Activated T-helper 2 cell treated with anti-CD3 and anti-CD28 coated beads, Interferon-gamma antibody, Interleukin-2, Interleukin-4, amounts not matched to agents 10 μg/mL and 5 μg/mL and 100 μg/mL, durations not matched to agents 14 hours and 24 hours and 36 hours (primary cell): ENCODE data around the gene ELMOD1. TPM values are rescaled to one million over a fixed set of nuclear protein-coding genes. Genes with fewer than 3 reads are reported as not detected.

Source experiments
- DNase-seq: peaks from one replicate; pipeline ENCODE4 v3.0.0; 2021; ENCODE audit warnings: low spot score
- H3K27ac Mint-ChIP-seq: one replicate; pipeline ENCODE4 v1.8.0; 2021; ENCODE audit warnings: mixed read lengths
- H3K27me3 Mint-ChIP-seq: one replicate; pipeline ENCODE4 v1.8.0; 2021; ENCODE audit warnings: low read depth, mixed read lengths
- H3K36me3 Mint-ChIP-seq: one replicate; pipeline ENCODE4 v1.8.0; 2021; ENCODE audit warnings: low read depth, mixed read lengths
- H3K4me1 Mint-ChIP-seq: one replicate; pipeline ENCODE4 v1.8.0; 2021; ENCODE audit warnings: low read depth, mixed read lengths
- H3K4me3 Mint-ChIP-seq: one replicate; pipeline ENCODE4 v1.8.0; 2021; ENCODE audit warnings: low read depth, mild to moderate bottlenecking, moderate library complexity, mixed read lengths
- H3K9me3 Mint-ChIP-seq: one replicate; pipeline ENCODE4 v1.8.0; 2021; ENCODE audit warnings: mixed read lengths
- intact Hi-C: fragments of 100-400 bp; cut with micrococcal nuclease; formaldehyde crosslinking; loops from one replicate; pipeline ENCODE4 v1.15.1; 2023
- total RNA-seq: library from RNA; stranded (reverse); gene quantifications from 2 replicates; pipeline ENCODE4 v1.2.3, GENCODE V29; 2022

The ELMOD1 gene
- total RNA-seq, 1 donor from 2014 or later: not detected

- intact Hi-C loops: no loop called here
Measured at GRCh38 chr11:107621081-107621480, 30.1 kb downstream of the ELMOD1 start.

DNA sequence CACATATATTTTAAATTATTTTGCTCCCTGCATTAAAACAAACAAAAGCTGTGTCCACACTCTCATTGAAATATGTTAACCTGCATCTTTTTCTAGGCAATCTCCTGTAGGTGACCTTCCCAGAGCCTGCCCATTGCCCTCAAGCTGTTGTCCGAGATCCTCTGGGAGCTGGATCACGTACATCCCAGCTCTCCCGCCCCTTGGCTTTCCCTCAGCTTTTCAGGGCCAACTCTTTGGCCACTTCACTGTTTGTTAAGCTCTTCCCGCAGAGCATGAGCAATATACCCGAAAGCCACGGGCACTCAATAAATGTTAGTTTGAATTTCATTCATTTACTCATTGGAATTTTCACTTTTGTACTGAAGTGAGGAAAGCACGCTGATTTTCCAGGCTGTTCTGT lies 32.2 kb downstream of the ELMOD1 start:
- Mint-ChIP-seq H3K9me3 (no peaks in the 10 kb centered on the region), H3K27ac (no peak overlapping the region), H3K4me1 (peaks cover 3% of the 10 kb centered on the region), H3K27me3 (peaks cover 30% of the 10 kb centered on the region), H3K36me3 (no peaks in the 10 kb centered on the region), H3K4me3 (no peak overlapping the region)
- intact Hi-C loops: no loop called here
- DNase-seq: no peak

More at GRCh38 chr11:107621081-107621480, 30.1 kb downstream of the ELMOD1 start:
- Mint-ChIP-seq H3K9me3 (no peaks in the 10 kb centered on the region), H3K4me3 (no peak overlapping the region), H3K27ac (no peak overlapping the region), H3K27me3 (peaks cover 24% of the 10 kb centered on the region), H3K4me1 (peaks cover 3% of the 10 kb centered on the region), H3K36me3 (no peaks in the 10 kb centered on the region)
- DNase-seq: no peak

- Mint-ChIP-seq H3K4me3 (no peak overlapping the region), H3K4me1 (peaks cover 3% of the 10 kb centered on the region), H3K9me3 (no peaks in the 10 kb centered on the region), H3K27me3 (peaks cover 36% of the 10 kb centered on the region), H3K27ac (no peak overlapping the region), H3K36me3 (no peaks in the 10 kb centered on the region)
- DNase-seq: no peak
- intact Hi-C loops: no loop called here
Measured at GRCh38 chr11:107624983-107625684, 34.2 kb downstream of the ELMOD1 start.

- Mint-ChIP-seq H3K4me3 (no peak overlapping the region), H3K4me1 (peaks cover 3% of the 10 kb centered on the region), H3K27ac (no peak overlapping the region), H3K36me3 (no peaks in the 10 kb centered on the region), H3K27me3 (peaks cover 33% of the 10 kb centered on the region), H3K9me3 (no peaks in the 10 kb centered on the region)
- intact Hi-C loops: no loop called here
- DNase-seq: no peak
Measured at GRCh38 chr11:107625685-107625989, 34.7 kb downstream of the ELMOD1 start.

- DNase-seq: no peak
- Mint-ChIP-seq H3K27me3 (peaks cover 18% of the 10 kb centered on the region), H3K4me3 (no peak overlapping the region), H3K36me3 (no peaks in the 10 kb centered on the region), H3K9me3 (no peaks in the 10 kb centered on the region), H3K4me1 (no peaks in the 10 kb centered on the region), H3K27ac (no peak overlapping the region)
- intact Hi-C loops: no loop called here
Measured at GRCh38 chr11:107631043-107631442, 40.1 kb downstream of the ELMOD1 start.

GRCh38 chr11:107631931-107632330 lies 41.0 kb downstream of the ELMOD1 start:
- no peak for DNase-seq
- Mint-ChIP-seq H3K27ac (no peak overlapping the region), H3K27me3 (peaks cover 19% of the 10 kb centered on the region), H3K4me1 (no peaks in the 10 kb centered on the region), H3K4me3 (no peak overlapping the region), H3K9me3 (no peaks in the 10 kb centered on the region), H3K36me3 (no peaks in the 10 kb centered on the region)
- intact Hi-C loops: no loop called here

DNA sequence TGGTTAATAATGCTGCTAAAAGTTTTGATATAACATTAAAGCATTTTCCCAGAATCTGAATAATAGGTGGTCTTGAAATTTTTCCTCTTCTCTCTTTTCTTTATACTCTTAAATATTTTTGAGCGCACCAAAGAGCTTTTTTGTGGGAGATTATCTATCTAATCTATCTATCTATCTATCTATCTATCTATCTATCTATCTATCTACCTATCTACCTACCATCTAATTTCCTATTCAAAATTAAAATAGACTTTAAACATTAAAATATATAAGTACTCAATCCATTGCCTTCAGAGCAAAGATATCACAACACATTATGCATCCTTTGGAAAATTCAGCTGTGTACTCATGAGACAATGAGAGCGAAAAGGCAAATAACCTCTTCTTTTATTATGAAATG lies 55.8 kb downstream of the ELMOD1 start:
- DNase-seq: no peak
- Mint-ChIP-seq H3K36me3 (no peaks in the 10 kb centered on the region), H3K9me3 (no peaks in the 10 kb centered on the region), H3K27ac (no peak overlapping the region), H3K27me3 (peaks cover 12% of the 10 kb centered on the region), H3K4me1 (no peaks in the 10 kb centered on the region), H3K4me3 (no peak overlapping the region)
- intact Hi-C loops: no loop called here

- Mint-ChIP-seq H3K27ac (no peak overlapping the region), H3K4me3 (no peak overlapping the region), H3K4me1 (no peaks in the 10 kb centered on the region), H3K36me3 (no peaks in the 10 kb centered on the region), H3K27me3 (peaks cover 14% of the 10 kb centered on the region), H3K9me3 (no peaks in the 10 kb centered on the region)
- DNase-seq: no peak
- intact Hi-C loops: no loop called here
Measured at GRCh38 chr11:107648242-107648641, 57.3 kb downstream of the ELMOD1 start.

DNA sequence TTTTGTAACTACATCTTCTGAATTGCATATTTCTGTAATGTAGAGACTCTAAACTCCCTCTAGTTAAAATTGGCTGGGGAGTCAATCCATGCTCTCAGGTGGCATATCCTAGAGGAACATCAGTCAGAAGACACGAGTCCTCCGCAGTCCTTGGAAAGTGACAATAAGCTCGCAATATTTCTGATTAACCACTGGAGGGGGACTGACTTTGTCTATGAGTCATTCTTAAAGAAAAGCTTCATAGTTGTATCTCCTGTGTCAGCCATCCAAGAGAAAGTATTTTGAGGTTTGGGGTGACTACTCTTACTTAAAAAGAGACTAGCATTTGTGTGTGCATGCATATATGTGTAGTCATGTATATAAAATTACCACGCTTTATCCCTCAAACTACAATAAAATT lies 60.7 kb downstream of the ELMOD1 start:
- H3K27me3 Mint-ChIP-seq: peaks cover 17% of the 10 kb centered on the region
- H3K36me3 Mint-ChIP-seq: no peaks in the 10 kb centered on the region
- DNase-seq: no peak
- no peaks in the 10 kb centered on the region for H3K9me3 Mint-ChIP-seq
- intact Hi-C loops: no loop called here
- H3K27ac Mint-ChIP-seq: no peak overlapping the region
- no peaks in the 10 kb centered on the region for H3K4me1 Mint-ChIP-seq
- no peak overlapping the region for H3K4me3 Mint-ChIP-seq

DNA sequence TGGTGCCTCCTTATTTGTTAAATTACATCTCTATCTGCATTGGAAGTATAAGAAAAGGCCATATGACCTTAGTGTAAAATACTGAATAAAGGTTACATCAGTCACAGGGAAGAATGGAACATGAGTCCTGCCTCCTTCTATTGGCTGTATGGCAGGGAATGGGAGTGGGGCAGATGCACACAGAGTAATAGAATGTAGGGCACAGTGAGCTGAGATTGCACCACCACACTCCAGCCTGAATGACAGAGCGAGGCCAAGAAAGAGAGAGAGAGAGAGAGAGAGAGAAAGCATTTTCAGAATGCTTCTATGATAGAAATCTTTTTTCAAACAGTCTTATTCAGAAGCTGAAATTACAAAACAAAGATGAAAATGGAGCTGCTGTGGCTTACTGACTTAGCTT lies 62.1 kb downstream of the ELMOD1 start:
- Mint-ChIP-seq H3K4me3 (no peak overlapping the region), H3K27me3 (peaks cover 18% of the 10 kb centered on the region), H3K27ac (no peak overlapping the region), H3K9me3 (no peaks in the 10 kb centered on the region), H3K36me3 (no peaks in the 10 kb centered on the region), H3K4me1 (no peaks in the 10 kb centered on the region)
- no peak for DNase-seq
- intact Hi-C loops: no loop called here

DNA sequence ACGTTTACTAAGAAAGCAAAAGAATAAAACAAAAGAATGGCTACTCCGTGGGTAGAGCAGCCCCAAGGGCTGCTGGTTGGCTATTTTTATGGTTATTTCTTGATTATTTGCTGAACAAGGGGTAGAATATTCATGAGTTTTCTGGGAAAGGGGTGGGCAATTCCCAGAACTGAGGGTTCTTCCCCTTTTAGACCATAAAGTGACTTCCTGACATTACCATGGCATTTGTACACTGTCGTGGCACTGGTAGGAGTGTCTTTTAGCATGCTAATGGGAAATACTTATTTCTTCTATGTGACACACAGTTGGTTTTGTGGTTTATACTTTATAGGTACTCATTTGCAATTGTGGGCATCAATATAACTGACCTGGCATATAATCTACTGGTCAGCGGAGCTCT lies 64.7 kb downstream of the ELMOD1 start:
- Mint-ChIP-seq H3K4me3 (no peak overlapping the region), H3K9me3 (no peaks in the 10 kb centered on the region), H3K27me3 (peaks cover 10% of the 10 kb centered on the region), H3K27ac (no peak overlapping the region), H3K36me3 (no peaks in the 10 kb centered on the region), H3K4me1 (no peaks in the 10 kb centered on the region)
- intact Hi-C loops: no loop called here
- DNase-seq: no peak

GRCh38 chr11:107659310-107659709 lies 68.4 kb downstream of the ELMOD1 start:
- Mint-ChIP-seq H3K36me3 (no peaks in the 10 kb centered on the region), H3K9me3 (no peaks in the 10 kb centered on the region), H3K27ac (no peak overlapping the region), H3K27me3 (peaks cover 6% of the 10 kb centered on the region), H3K4me3 (no peak overlapping the region), H3K4me1 (peaks cover 2% of the 10 kb centered on the region)
- DNase-seq: no peak
- intact Hi-C loops: no loop called here

DNA sequence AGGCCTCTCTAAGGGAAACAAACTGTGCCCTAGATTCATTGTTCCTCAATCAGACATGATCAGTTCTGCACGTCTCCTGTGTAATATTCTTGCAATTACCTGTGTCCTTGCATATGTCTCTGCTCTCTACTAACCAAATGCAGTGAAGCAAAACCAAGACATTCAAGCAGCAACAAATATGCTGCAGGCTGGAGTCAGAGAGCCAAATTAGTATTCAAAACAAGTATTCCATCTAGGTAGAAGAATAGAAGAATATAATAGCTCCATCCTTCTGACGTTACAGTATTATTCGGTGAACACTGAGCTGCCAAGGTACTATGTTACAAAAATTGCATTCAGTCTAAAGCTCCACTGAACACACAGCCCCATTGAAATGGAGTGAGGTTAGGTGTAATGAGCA lies 69.1 kb downstream of the ELMOD1 start:
- Mint-ChIP-seq H3K36me3 (no peaks in the 10 kb centered on the region), H3K4me1 (peaks cover 2% of the 10 kb centered on the region), H3K27ac (no peak overlapping the region), H3K4me3 (no peak overlapping the region), H3K27me3 (peaks cover 6% of the 10 kb centered on the region), H3K9me3 (no peaks in the 10 kb centered on the region)
- no peak for DNase-seq
- intact Hi-C loops: no loop called here

DNA sequence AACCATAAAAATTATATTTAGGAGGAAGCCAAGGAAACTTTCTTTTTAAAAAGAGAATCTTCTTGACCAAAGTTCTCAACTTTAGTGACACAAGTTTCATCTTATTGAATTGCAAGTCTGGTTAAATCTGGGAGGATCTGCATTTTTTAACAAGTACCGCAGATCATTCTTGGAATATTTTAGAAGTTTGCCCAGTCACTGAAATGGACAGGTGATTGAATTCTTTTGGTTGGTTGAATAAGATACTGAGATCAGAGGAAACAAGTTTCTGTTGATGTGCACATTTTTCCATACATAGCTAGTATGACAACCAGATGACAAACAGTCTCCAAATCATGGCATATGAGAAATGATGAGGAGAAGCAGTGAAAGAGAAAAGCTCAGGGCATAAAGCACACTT lies 70.7 kb downstream of the ELMOD1 start:
- H3K27ac Mint-ChIP-seq: no peak overlapping the region

More for the DNA sequence above, 70.7 kb downstream of the ELMOD1 start:
- no peak for DNase-seq
- no peak overlapping the region for H3K4me3 Mint-ChIP-seq
- no peaks in the 10 kb centered on the region for H3K9me3 Mint-ChIP-seq
- peaks cover 2% of the 10 kb centered on the region for H3K4me1 Mint-ChIP-seq
- intact Hi-C loops: no loop called here
- H3K27me3 Mint-ChIP-seq: peaks cover 5% of the 10 kb centered on the region
- H3K36me3 Mint-ChIP-seq: no peaks in the 10 kb centered on the region
